Measurements from ENCODE around the gene CHEK1.
A peak's percentile ranks its signal among the peaks of the same experiment; 100 is the strongest.
"Not testable (repeated sequence)": the region's sequence is repeated elsewhere in the genome, so short reads cannot be mapped to it uniquely, and the experiment has no call there.

CHEK1 gene

DNA sequence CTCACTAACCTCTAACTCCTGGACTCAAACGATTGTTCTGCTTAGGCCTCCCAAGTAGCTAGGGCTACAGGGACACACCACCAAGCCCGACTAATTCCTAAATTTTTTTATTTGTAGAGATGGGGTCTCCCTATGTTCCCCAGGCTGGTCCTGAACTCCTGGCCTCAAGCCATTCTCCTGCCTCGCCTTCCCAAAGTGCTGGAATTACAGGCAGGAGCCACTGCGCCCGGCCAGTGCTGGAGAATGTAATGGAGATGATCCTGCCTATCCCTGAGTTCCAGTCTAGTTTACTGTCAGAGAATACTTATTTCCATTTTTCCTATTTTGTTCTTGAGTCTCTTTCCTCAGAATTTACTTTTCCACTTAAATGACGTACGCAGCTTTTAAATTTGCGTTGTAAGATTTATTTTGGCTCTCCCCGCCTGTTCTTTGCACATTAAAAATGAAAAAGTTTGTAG is at the start of gene CHEK1:
CHEK1 (plus strand) TSS at position 408 of the 458 bp plus-strand sequence. CDS start 1,606 bp downstream, outside the sequence.
- no peak for DNase-seq

DNA sequence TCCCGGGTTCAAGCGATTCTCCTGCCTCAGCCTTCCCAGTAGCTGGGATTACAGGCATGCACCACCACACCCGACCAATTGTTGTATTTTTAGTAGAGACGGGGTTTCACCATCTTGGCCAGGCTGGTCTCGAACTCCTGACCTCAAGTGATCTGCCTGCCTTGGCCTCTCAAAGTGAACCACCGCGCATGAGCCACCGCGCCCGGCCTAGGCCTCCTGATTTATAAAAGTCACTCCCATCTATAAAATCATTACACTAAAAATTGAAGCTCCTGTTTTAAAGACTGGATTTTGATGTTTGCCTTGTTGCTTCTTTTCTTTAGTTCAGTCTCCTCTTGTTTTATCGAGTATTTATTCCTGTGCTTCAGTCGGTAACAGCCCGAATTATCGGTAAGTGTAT is 47.8 kb upstream of the CHEK1 start:
- DNase-seq, result not testable (repeated sequence)

DNA sequence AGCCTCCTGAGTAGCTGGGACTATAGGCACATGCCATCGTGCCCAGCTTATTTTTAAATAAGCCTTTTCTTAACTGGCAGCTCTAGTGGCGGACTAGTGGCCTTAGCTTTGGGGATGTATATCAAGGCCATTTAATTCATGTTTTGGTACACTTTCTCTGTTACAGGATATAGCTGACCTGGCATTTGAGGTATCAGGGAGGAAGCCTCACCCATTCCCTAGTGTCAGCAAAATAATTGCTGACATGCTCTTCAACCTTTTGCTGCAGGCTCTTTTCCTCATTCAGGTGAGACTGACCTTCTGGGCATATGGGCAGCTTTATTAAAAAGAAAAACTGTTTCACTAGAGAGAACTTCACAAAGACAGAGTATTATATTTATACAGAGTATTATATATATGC is 46.2 kb upstream of the CHEK1 start:
- DNase-seq, result no peak

DNA sequence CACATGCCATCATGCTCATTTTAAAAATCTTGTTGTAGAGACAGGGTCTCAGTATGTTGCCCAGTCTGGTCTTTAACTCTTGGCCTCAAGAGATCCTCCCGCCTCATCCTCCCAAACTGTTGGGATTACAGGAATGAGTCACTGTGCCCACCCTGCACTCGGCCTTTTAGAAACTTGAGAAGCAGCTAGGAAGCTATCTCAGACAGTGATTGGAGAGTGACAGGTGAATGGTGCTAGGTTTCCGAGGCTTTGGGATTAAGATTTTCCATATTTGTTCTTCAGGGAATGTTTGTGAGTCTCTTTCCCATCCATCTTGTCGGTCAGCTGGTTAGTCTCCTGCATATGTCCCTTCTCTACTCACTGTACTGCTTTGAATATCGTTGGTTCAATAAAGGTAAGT is 45.2 kb upstream of the CHEK1 start:
- no peak for DNase-seq

DNA sequence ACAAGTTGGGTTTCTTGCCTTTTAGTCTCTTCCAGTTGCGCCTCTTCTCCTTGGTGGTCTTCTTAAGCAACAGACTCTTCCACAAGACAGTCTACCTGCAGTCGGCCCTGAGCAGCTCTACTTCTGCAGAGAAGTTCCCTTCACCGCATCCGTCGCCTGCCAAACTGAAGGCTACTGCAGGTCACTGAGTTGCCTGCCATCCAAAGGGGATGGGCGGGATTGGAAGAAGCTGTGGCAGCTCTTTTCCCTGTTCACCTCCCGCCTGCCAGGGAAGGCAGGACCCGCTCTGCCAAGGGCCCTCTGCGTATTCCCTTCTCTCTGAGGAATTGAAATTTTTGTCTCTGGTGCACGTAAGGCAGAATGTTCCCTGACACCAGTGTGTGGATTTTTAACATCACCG is 41.5 kb upstream of the CHEK1 start:
- no peak for DNase-seq

DNA sequence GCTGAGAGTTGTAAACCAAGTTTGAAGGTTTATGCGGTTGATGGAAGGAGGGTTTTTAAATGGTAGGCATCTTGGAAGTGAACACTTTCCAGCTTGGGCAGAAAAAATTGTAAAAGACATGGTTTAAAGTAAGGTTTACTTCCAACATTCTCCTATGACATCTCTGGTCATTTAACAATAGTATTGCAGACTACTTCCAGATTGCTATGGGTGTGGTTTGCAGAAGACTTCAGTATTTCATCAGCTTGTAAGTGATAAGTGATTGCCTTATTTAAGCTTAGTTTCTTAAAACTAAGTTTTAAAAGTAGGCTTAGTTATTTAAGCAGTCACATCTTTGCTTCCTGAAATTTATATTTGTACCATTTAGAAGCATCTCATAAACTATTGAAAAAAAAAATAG is 39.5 kb upstream of the CHEK1 start:
- no peak for DNase-seq

DNA sequence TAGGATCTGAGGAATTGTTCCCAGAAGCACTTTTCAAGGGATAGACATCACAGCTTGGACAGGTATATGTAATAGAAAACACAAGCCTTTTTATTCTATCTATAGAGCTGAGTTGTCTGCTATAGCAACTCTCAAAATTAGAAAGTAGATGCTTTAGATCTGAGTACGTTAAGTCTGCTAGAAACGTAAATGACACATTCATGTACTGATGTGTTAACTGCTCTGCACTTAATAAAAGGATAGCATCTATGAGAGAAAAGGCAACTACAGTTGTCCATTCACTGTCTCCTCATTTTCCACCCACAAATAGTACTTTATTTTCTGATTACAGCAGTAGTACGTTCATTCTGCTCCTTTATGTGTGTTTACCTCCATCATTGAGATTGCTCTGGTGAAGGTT is 38.3 kb upstream of the CHEK1 start:
- no peak for DNase-seq

DNA sequence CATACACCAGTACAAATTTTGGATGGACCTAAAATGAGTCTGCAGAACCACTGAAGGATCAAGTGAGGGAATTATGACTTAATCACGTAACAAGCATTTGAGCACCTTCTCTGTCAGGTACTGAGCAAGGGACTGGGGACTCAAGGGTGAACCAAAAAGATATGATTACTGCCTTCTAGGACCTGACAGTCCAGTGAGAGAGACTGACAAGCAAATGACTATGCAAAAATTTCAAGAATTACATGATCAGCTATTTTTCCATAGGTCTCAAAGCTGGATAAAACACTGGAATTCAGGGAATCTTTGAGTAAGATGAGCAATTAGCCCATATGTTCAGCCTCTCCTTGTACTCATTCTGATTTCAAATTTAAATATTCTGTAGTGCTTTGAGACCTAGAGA is 37.5 kb upstream of the CHEK1 start:
- no peak for DNase-seq

DNA sequence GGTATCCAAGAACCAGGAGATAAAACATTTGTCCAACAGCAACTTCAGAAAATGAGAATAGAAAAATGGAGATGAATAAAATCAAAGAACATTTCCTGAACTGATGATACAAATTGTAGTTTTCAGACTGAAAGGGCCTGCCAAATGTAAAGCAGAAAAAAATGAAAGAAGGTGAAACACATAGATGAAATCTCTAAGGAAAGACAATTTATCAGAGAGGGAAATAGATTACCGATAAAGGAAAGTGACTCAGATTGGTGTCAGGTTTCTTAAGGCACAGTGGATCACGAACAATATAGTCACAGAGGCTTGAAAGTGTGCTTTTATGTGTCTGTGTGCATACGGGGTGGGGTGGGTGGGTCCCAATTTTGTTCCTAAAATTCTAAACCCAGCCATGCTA is 36.5 kb upstream of the CHEK1 start:
- DNase-seq, result no peak

DNA sequence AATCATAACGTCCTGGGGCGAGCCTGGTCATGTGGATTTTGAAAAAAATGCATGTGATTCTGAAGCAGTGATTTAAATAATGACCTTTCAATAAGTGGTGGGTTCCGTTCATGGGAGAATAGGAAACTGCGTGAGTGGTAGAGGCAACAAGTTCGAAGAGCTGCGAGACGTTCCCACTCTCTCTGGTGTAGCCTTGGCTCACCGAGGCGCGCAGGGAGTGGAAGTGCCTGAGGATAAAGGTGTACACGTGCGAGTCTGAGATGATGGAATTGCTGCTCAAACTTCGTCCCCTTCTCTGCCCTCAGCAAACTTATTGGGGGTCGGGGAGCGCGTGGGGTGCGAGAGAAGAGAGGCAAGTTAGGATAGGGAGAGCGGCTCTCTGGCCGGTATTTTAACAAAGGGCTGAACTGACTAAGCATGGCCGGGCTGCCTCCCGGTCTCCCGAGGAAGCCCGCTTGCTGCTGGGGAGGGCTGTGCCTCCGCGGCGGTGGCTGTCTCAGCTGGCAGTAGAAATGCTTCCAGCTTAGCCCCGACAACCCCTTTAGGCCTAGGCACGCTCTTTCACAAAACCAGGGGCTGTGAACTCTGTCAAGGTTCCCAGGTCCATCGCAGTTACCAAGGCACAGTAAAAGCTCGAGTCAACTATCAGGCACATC is 33.2 kb upstream of the CHEK1 start:
- peak; percentile 20 for DNase-seq

DNA sequence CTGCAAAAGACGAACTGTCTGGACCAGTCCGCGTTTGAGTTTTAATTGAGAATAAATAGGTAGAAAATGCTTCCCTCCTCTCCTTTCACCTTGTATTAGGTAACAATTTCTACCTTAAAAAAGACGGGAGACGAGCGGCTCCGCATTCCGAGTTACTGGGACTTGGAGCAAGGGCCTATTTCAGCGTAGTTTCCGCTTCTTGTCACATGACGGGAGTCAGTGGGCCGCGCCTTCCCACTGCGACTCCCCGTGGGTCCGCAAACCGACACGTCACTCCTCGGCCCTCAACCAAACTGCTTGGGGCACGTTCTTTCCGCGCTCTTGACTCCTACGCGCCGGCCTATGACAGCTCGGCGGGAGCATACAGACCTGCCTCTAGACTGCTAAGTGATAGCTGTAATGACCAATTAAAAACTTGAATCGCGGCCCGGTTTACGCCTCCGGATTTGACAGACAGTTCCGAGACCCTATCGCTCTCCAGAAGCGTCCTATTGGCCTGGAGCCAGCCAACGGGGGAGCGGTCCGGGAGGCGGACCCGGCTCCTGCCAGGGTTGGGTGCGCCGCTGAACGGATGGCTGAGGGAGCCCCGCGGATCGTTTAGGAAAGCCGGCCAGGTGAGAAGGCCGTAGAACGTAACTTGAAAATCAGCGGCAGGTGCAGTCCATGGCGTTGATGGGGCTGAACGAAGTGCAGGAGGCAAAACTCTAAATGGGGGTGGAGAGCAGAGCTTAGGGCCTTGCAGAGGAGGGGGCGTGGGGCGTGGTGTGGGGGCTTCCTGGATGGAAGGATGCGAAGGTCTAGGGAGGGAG is 32.5 kb upstream of the CHEK1 start, which contains the start of gene STT3A:
STT3A (plus strand) TSS at position 548 of the 809 bp plus-strand sequence. CDS start 3,064 bp downstream, outside the sequence.
- peak; percentile 96 for DNase-seq

DNA sequence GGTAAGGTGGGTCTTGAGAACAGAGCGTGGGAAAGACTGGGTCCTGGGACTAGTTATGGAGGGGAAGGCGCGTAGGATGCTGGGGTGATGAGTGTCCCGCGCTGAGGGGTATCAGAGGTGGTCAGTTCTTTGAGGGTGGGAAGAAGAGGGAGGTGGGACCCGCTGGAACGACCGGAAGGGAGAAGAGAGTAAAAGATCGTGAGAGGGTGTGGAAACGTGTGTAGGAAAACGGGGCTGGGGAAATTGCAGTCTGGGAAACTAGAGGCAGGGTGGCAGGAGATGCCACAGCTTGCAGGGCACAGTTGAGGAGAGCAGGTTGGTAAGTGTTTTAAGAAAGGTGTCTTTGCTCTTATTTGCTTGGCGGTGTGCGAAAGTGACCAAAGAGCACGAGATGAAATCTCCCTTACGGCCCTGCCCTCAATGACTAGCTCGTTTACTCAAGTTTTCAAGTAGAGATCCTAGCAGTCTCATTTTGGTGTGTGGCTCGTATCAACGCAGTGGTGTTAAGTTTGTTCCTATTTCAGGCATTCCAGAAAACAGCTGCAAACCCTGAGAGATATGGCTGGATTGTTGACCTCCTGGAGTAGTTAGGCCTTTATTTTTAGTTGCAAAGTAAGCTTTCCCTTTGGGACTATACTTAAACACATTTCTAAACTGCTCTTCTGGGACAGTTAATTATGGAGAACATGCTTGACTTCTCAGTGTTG is 31.7 kb upstream of the CHEK1 start:
- DNase-seq, result no peak

DNA sequence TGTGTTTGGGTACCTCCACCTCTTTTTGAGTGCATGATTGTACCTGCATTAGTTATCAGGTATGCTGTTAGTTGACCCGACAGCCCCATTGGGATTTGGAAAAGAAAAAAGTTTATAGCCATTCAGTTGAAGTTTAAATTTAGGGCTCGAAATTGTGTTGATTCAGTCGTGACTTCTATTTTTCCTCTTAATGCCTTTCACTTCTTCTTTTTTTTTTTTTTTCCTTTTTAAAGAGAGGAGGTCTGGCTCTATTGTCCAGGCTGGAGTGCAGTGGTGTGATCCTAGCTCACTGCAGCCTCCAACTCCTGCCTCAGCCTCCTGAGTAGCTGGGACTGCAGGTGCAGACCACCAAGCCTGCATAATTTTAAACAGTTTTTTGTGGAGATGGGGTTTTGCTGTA is 30.0 kb upstream of the CHEK1 start:
- no peak for DNase-seq

DNA sequence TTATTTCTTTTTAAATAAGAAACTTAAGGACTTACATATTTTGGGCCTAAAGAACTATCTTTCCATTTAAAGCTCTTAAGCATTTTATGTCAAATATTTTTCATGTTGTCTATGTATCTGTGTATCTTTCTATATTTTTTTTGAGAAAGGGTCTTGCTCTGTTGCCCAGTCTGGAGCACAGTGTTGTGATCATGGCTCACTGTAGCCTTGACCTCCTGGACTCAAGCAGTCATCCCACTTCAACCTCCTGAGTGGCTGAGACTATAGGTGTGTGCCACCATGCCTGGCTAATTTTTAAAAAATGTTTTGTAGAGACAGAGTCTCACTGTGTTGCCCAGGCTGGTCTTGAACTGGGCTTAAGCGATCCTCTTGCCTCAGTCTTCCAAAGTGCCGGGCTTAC is 24.3 kb upstream of the CHEK1 start:
- DNase-seq, result no peak

DNA sequence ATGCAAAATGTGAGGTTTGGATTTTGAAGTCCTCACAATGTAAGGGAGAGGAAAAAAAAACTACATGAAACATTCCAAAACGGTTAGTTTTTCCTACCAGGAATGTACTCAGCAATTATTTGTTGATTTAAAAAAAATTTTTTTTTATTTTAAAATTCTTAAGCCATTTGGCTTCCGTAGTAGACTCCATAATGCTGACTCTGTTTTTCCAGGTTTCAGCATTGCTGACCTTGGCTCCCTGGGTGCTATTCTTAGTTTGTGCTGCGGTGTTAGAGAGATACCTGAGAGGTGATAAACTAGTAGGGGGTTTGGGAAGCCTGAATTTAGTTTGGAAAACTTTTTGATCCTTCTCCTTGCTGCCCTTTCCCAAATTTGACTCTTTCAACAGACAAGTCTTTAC is 21.8 kb upstream of the CHEK1 start:
- no peak for DNase-seq

DNA sequence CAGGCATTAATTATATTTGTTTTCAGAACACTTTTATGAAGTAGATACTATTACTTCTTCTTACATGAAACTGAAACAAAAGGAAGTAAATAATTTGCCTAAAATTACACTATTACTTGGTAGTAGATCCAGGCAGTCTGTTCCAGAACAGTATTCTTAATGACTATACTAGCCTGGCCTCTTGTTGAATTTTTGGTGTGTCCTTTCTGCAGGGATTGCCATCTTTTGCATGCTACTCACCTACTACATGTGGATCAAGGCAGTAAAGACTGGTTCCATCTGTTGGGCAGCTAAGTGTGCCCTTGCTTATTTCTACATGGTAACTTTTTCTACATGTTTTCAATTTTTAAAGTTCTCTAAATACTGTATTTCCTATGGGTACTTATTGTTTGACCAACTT is 19.5 kb upstream of the CHEK1 start:
- DNase-seq, result no peak

DNA sequence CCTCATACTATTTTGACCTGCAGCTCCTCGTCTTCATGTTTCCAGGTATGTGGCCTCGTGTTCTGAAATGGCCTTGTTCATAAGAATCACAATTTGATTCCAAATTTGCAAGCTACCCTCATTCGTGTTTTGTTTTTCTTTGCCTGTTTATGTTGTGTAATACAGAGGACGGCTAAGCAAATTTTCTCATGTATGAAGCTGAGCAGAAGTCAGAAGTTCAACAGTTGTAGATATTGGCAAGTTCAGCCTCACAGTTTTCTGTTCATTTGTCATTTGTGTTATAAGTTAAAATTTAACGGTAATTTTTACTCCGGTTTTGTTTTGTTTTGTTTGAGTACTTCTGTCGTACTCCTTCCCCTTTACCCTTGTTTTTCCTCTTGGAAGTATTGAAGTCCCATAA is 15.4 kb upstream of the CHEK1 start:
- DNase-seq, result no peak

DNA sequence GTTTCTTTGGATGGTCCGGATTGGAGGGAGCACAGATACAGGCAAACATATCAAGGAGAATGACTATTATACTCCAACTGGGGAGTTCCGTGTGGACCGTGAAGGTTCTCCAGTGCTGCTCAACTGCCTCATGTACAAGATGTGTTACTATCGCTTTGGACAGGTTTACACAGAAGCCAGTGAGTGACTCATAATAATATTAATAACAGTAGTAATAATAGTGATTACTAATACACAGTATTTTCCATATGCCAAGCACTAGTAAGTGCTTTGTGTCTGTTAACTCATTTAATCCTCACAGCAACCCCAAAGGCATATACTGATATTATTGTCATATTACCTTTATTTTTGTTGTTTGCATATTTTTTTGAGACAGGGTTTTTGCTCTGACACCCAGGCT is 6.6 kb upstream of the CHEK1 start:
- no peak for DNase-seq

DNA sequence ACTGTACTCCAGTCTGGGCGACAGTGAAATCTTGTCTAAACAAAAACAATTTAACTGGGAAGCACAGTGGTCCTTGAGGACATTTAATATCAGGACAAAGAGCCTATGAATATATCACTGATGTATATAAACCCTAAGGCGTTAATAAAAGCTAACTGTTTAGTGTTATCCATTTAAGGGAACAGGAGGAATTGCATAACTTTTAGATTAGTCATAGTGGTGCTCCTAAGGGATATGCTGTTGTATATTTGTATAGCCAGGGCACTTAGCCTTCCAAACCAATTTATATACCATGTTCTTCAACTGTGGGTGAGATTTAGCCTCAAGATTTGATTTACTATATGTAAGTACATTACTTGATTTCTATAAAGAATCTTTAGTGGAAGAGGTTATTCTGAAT is 3.0 kb upstream of the CHEK1 start:
- DNase-seq, result no peak

DNA sequence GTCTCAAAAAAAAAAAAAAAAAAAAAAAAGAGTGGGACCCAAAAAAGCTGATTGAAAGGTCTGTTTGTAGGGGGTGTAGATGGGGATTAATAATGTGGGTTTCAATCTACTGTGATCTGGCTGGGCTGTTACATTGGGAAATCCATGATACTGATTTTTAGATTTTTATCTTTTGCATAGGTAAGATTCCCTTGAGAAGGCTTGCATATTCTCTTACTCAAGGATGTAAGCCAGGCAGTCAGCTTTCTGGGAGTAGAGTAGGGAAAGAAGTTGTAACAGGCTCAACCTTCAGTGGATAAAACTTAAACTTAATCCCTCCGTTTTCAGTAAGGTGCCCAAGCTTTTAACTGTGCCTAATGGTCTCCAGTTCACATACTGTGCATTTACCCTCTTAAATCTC is 1.9 kb upstream of the CHEK1 start:
- no peak for DNase-seq

DNA sequence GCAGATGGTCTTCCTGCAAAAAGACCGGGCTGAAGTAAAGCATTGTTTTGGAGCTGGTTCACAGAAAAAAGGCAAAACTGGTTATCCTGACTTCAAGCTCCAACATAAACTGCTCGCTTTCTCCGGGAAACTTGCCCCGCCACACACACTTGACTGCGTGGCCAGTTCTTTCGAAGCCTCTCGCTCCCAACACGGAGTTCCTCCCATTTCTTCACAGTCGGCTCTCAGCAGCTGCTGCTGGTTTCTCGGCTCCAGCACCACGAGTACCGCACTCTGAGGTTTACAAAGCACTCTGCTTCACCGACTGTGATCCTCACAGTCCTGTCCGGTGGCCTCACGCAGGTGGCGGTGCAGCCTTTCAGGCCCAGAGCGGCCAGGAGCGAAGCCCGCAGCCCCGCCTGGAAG is 264 bp downstream of the CHEK1 start:
- no peak for DNase-seq

DNA sequence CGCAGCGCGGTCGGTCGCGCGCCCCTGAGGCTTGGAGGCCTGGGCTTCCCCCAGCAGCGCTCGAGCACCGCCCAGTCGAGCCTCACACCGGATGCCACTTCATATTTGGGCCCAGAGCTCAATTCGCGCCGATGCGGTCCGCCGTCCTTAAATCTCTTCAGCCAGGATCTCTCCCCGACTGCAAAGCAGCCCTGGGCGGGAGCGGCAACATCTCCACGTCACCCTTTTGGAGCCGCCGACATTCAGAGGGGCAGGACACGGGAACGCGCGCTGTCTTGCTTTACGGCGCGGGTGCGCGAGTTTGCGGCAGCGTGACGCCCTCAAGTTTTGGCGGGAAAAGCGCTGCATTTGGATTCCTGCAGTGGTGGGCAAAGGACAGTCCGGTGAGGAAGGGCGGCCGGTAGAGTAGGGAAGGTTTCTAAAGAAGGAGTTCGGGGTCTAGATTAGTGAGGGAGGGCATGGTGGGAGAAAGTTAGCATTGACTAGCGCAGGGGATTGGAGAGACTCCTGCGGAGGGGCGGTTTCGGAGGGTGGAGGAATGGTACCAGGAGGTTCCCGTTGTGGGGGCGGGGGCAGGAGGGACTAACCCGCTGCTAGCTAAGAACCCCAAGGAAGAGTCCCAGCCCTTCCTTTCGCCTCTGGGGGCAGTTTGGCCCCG is 796 bp downstream of the CHEK1 start:
- peak; percentile 76 for DNase-seq

DNA sequence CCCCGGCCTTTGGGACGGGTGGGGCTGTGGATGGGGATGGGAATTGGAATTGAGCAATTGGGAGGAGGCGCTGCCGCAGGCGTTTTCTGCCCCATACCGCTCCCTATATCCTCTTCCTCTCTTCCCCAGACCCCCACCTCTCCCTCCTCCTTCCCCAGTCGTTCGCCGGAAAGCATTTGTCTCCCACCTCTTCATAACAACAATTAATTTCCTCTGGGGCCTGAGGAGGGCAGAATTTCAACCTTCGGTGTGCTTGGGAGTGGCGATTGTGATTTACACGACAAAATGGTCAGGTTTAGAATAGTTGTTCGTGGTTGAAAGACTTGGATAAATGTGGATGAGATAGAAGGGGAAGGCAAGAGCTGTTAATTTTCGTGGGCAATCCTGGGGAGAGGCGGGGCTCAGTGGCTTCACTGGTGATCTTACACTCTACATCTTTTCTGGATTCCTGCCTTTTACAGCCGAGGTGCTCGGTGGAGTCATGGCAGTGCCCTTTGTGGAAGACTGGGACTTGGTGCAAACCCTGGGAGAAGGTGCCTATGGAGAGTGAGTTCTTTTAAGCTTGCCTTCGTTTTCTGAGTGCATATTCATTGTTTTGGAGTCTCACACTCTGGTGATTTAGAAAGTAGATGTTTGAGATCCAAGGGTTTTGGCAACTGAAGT is 1.5 kb downstream of the CHEK1 start:
- no peak for DNase-seq

Data from activated CD4-positive, alpha-beta T cell treated with anti-CD3 and anti-CD28 coated beads for 1 hour (primary cell).